HL-60/S4 (cell line): Measurements from ENCODE around the gene CELF1.
"Not testable (repeated sequence)": the region's sequence is repeated elsewhere in the genome, so short reads cannot be mapped to it uniquely, and the experiment has no call there.

Source experiments
- in situ Hi-C: fragments of 300-500 bp; cut with MboI; formaldehyde crosslinking; loops from 2 replicates; pipeline ENCODE4 v1.14.3; 2022; ENCODE audit warnings: low sequenced_read_pairs

CELF1 gene

GRCh38 chr11:47577460-47578041 is 24.6 kb upstream of the CELF1 start:
- in situ Hi-C loops: no loop called here

GRCh38 chr11:47573321-47573720 is 20.4 kb upstream of the CELF1 start:
- in situ Hi-C loops: no loop called here

GRCh38 chr11:47572715-47573255 is 19.9 kb upstream of the CELF1 start:
- in situ Hi-C loops: no loop called here

- in situ Hi-C loops: no loop called here
Observed at GRCh38 chr11:47571895-47572294, 19.0 kb upstream of the CELF1 start.

- in situ Hi-C loops: no loop called here
Observed at GRCh38 chr11:47571357-47571729, 18.4 kb upstream of the CELF1 start.

GRCh38 chr11:47570651-47571356 is 17.9 kb upstream of the CELF1 start:
- in situ Hi-C loops: no loop called here

GRCh38 chr11:47569646-47570045 is 16.7 kb upstream of the CELF1 start:
- in situ Hi-C loops: no loop called here

- in situ Hi-C loops: no loop called here
Observed at GRCh38 chr11:47566149-47566698, 13.3 kb upstream of the CELF1 start.

GRCh38 chr11:47565340-47566148 is 12.6 kb upstream of the CELF1 start, which contains the start of gene PTPMT1:
PTPMT1 (plus strand) TSS chr11:47565599; CDS start chr11:47565623, 24 bp downstream.
- in situ Hi-C loops: no loop called here

- in situ Hi-C loops: no loop called here
Observed at GRCh38 chr11:47564933-47565339, 12.0 kb upstream of the CELF1 start.

GRCh38 chr11:47564366-47564765 is 11.4 kb upstream of the CELF1 start:
- in situ Hi-C loops: not testable (repeated sequence)

GRCh38 chr11:47562393-47562792 is 9.5 kb upstream of the CELF1 start:
- in situ Hi-C loops: not testable (repeated sequence)

GRCh38 chr11:47560426-47560825 is 7.5 kb upstream of the CELF1 start:
- in situ Hi-C loops: no loop called here

- in situ Hi-C loops: no loop called here
Observed at GRCh38 chr11:47558695-47559094, 5.8 kb upstream of the CELF1 start.

GRCh38 chr11:47557004-47557403 is 4.1 kb upstream of the CELF1 start:
- in situ Hi-C loops: not testable (repeated sequence)

- in situ Hi-C loops: no loop called here
Observed at GRCh38 chr11:47553406-47553743, 443 bp upstream of the CELF1 start.

- in situ Hi-C loops: no loop called here
Observed at GRCh38 chr11:47552056-47552565, 821 bp downstream of the CELF1 start.

- in situ Hi-C loops: no loop called here
Observed at GRCh38 chr11:47551086-47551485, 1.8 kb downstream of the CELF1 start.

- in situ Hi-C loops: no loop called here
Observed at GRCh38 chr11:47550288-47551047, 2.5 kb downstream of the CELF1 start.

GRCh38 chr11:47546274-47546673 is 6.7 kb downstream of the CELF1 start:
- in situ Hi-C loops: not testable (repeated sequence)
